K562 (cell line): ENCODE measurements around the gene POLR3GL. TPM values are rescaled to one million over a fixed set of nuclear protein-coding genes. Genes with fewer than 3 reads are reported as not detected.

ENCODE experiments used
- ARID2 ChIP-seq: fragments of 450-650 bp; IDR thresholded peaks from 2 replicates; pipeline ENCODE4 v1.6.1; 2017; ENCODE audit warnings: antibody characterized with exemption, mild to moderate bottlenecking
- CBFA2T3 ChIP-seq: fragments of 450-650 bp; IDR thresholded peaks from 2 replicates; pipeline ENCODE4 v1.6.1; 2017
- DDX20 ChIP-seq: fragments of 450-650 bp; IDR thresholded peaks from 2 replicates; pipeline ENCODE4 v1.6.1; 2016; ENCODE audit warnings: missing genetic modification characterization, low read depth, mild to moderate bottlenecking, missing compliant biosample characterization, moderate library complexity
- FOXA1 ChIP-seq: fragments of 450-650 bp; IDR thresholded peaks from 2 replicates; pipeline ENCODE4 v1.6.1; 2016; ENCODE audit warnings: mild to moderate bottlenecking, borderline replicate concordance
- FOXJ2 ChIP-seq: fragments of 200-800 bp; sonication (Bioruptor generic); IDR thresholded peaks from 2 replicates; pipeline ENCODE4 v1.6.1; 2016; ENCODE audit warnings: missing genetic modification characterization, missing compliant biosample characterization
- HDAC8 ChIP-seq: fragments of 450-650 bp; IDR thresholded peaks from 2 replicates; pipeline ENCODE4 v1.6.1; 2016; ENCODE audit warnings: mild to moderate bottlenecking, missing genetic modification characterization, moderate library complexity, missing compliant biosample characterization
- HEY1 ChIP-seq: fragments of 250-450 bp; sonication (Bioruptor Pico); IDR thresholded peaks from 2 replicates; pipeline ENCODE4 v1.5.0; 2020; ENCODE audit warnings: mild to moderate bottlenecking, moderate library complexity, borderline replicate concordance
- HNRNPUL1 ChIP-seq: fragments of 200-400 bp; formaldehyde crosslinking; IDR thresholded peaks from 2 replicates; pipeline ENCODE4 v1.6.1; 2017; ENCODE audit warnings: low read length
- ILK ChIP-seq: fragments of 450-650 bp; IDR thresholded peaks from 2 replicates; pipeline ENCODE4 v1.6.1; 2016; ENCODE audit warnings: missing genetic modification characterization, low read depth, mild to moderate bottlenecking, missing compliant biosample characterization, moderate library complexity, borderline replicate concordance
- L3MBTL2 ChIP-seq: fragments of 450-650 bp; IDR thresholded peaks from 2 replicates; pipeline ENCODE4 v1.6.1; 2016; ENCODE audit warnings: mild to moderate bottlenecking, moderate library complexity
- PHB2 ChIP-seq: fragments of 450-650 bp; IDR thresholded peaks from 2 replicates; pipeline ENCODE4 v1.6.1; 2017; ENCODE audit warnings: low read depth
- PHF21A ChIP-seq: fragments of 450-650 bp; IDR thresholded peaks from 2 replicates; pipeline ENCODE4 v1.6.1; 2017; ENCODE audit warnings: low read depth, borderline replicate concordance
- PML ChIP-seq: IDR thresholded peaks from 2 replicates; pipeline ENCODE4 v1.6.1; 2012; ENCODE audit warnings: low read length, inconsistent platforms
- PRMT5 ChIP-seq: sonication (generic); formaldehyde crosslinking; IDR thresholded peaks from 2 replicates; pipeline ENCODE4 v1.5.0; 2020; ENCODE audit warnings: missing genetic modification reagents
- RB1 ChIP-seq: fragments of 450-650 bp; IDR thresholded peaks from 2 replicates; pipeline ENCODE4 v1.6.1; 2017; ENCODE audit warnings: low read depth, mild to moderate bottlenecking
- RCOR1 ChIP-seq, 2 experiments: IDR thresholded peaks; 2 replicates each; pipeline ENCODE4 v1.6.1; 2012; ENCODE audit warnings: low read depth in 2 of 2, low read length in 2 of 2, borderline replicate concordance in 1 of 2, improper control_type of control experiment in 1 of 2
- SMAD2 ChIP-seq: fragments of 150-350 bp; IDR thresholded peaks from 2 replicates; pipeline ENCODE4 v1.6.1; 2014; ENCODE audit warnings: low read depth, mild to moderate bottlenecking, low read length
- SRSF1 ChIP-seq: fragments of 200-400 bp; formaldehyde crosslinking; IDR thresholded peaks from 2 replicates; pipeline ENCODE4 v1.6.1; 2017; ENCODE audit warnings: mild to moderate bottlenecking, low read depth, low read length, moderate library complexity
- ZNF143 ChIP-seq: sonication (generic); formaldehyde crosslinking; IDR thresholded peaks from 2 replicates; pipeline ENCODE4 v1.9.0; 2022; ENCODE audit warnings: mild to moderate bottlenecking, missing genetic modification reagents
- ZNF511 ChIP-seq: sonication (generic); formaldehyde crosslinking; IDR thresholded peaks from 2 replicates; pipeline ENCODE4 v1.8.0; 2022; ENCODE audit warnings: mild to moderate bottlenecking, missing genetic modification reagents
- ZNF644 ChIP-seq: fragments of 200-800 bp; sonication (Bioruptor generic); IDR thresholded peaks from 2 replicates; pipeline ENCODE4 v1.6.1; 2016; ENCODE audit warnings: low read depth, missing genetic modification characterization, missing compliant biosample characterization
- polyA plus RNA-seq, 8 experiments: library from polyadenylated mRNA; depleted of rRNA in 4 of 8; stranded (reverse) in 5 of 8; unstranded in 3 of 8; fragments of >200 nt; fragmentation: Nextera tagmentation in 2 of 8; fragmentation: Illumina TruSeq in 1 of 8; extraction: Ambion mirVana in 2 of 8; extraction: Trizol in 1 of 8; gene quantifications; 2 replicates each; pipeline versions ENCODE4 v1.2.1 to v1.2.3, GENCODE V29; 2011 to 2014; ENCODE audit warnings: inconsistent platforms in 1 of 8, missing spikeins in 1 of 8
- total RNA-seq, 7 experiments: library from RNA; depleted of rRNA in 6 of 7; stranded (reverse); fragments of >200 nt in 6 of 7; fragmentation: Illumina TruSeq in 2 of 7; extraction: Trizol in 2 of 7; gene quantifications; 2 replicates each; pipeline versions ENCODE4 v1.2.1 to v1.2.3, GENCODE V29; 2011 to 2021; ENCODE audit warnings: low replicate concordance in 1 of 7
- TF ChIP-seq, protein P1 (sequence below), 2 experiments: fragments of 450-650 bp; IDR thresholded peaks; 2 replicates each; pipeline ENCODE4 v1.6.1; 2016

Gene POLR3GL
- total and polyA plus RNA-seq, 9 of the 15 experiments (the other 6 are each of a cell fraction or from before 2014, with no cell fraction given) = 14.6 to 48.4 (median 38.2) TPM

DNA sequence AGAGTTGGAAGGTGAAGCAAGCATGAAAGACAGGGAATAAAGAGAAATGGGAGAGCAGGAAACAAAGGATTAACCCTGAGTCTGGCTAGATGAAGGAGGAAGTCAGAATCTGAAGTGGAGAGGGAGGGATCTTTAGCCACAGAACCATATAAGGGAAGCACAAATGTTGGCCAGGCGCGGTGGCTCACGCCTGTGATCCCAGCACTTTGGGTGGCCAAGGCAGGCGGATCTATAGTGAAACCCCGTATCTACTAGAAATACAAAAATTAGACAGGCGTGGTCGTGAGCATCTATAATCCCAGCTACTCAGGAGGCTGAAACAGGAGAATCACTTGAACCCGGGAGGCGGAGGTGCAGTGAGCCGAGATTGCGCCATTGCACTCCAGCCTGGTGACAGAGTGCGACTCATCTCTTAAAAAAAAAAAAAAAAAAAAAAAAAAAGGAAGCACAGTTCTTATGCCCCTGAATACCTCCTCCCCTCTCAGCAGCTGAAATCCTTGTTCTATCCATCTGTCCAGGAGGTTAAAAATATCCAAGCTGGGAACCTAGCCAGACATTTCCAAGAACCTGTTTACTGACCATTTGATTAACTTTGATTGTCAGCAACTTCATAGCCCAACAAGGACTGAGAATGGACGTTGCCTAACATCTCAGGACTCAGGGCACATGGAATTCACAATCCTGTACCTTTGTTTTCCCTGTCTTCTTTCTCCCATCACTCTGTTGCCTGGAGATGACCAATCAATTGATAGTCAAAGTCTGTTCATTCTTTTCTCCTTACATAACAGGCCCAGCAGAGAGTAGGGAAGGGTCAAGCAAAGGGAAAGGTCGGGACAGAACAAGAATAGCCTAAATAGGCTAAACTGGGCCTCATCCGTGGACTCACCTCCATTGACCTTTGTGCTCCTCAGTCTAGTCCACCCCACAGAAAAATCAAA lies 21.3 kb downstream of the POLR3GL start (continued):
- TF ChIP-seq RCOR1 (IDR thresholded peaks at IDR 0.05; ENCODE audit: borderline replicate concordance in 1 of 2, low read depth in 2 of 2, low read length in 2 of 2) = 0 out of 4 replicates have a peak, but pooled peaks of 1 of the 2 experiments have one; percentile 23
- no peak for TF ChIP-seq SMAD2
- TF ChIP-seq PRMT5 (CRISPR knock-in tag) = no peak
- TF ChIP-seq PHB2 = no peak
- TF ChIP-seq HNRNPUL1 = no peak
- TF ChIP-seq DDX20 (tag) = no peak
- no peak for TF ChIP-seq ZNF511 (CRISPR knock-in tag)
- TF ChIP-seq, protein P1, sequence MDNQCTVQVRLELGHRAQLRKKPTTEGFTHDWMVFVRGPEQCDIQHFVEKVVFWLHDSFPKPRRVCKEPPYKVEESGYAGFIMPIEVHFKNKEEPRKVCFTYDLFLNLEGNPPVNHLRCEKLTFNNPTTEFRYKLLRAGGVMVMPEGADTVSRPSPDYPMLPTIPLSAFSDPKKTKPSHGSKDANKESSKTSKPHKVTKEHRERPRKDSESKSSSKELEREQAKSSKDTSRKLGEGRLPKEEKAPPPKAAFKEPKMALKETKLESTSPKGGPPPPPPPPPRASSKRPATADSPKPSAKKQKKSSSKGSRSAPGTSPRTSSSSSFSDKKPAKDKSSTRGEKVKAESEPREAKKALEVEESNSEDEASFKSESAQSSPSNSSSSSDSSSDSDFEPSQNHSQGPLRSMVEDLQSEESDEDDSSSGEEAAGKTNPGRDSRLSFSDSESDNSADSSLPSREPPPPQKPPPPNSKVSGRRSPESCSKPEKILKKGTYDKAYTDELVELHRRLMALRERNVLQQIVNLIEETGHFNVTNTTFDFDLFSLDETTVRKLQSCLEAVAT (IDR thresholded peaks at IDR 0.05) = no peak
- TF ChIP-seq RB1 = no peak
- TF ChIP-seq PHF21A = no peak
- TF ChIP-seq ARID2 = no peak
- TF ChIP-seq ILK (tag) = no peak
- TF ChIP-seq CBFA2T3 = peak; percentile 26; the same call in 1 of the 2 replicates
- no peak for TF ChIP-seq FOXA1
- TF ChIP-seq L3MBTL2 = 0 out of 2 replicates have a peak, but pooled peaks have one; percentile 23
- peak; percentile 70; the same call in 1 of the 2 replicates for TF ChIP-seq ZNF644 (tag)
- TF ChIP-seq PML = no peak
- TF ChIP-seq SRSF1 = no peak
- no peak for TF ChIP-seq HEY1 (CRISPR knock-in tag)
- TF ChIP-seq FOXJ2 (tag) = no peak
- TF ChIP-seq ZNF143 (CRISPR knock-in tag) = no peak
- no peak for TF ChIP-seq HDAC8 (tag)
